ENCODE data around the gene PARVA. TPM values are rescaled to one million over a fixed set of nuclear protein-coding genes. Genes with fewer than 3 reads are reported as not detected.

The PARVA gene
- total RNA-seq, 2 donors from 2014 or later, result 38.4 to 55.1 TPM

- WGBS, result 87% methylated on average over 4 of the region's 4 CpGs
- TF ChIP-seq POLR2A (IDR thresholded peaks at IDR 0.05) (no peak), CTCF (IDR thresholded peaks at IDR 0.05) (no peak), POLR2AphosphoS5 (IDR thresholded peaks at IDR 0.05) (no peak)
- intact Hi-C loops (cut with DNase I), result loop anchor here (10.0 kb wide), 1 partner anchor 355 kb away; no protein-coding TSS in a partner anchor
- no peaks in the 10 kb centered on the region for H3K36me3 ChIP-seq
- no peaks in the 10 kb centered on the region for H3K9me3 ChIP-seq
- H3K4me3 ChIP-seq, result no peak overlapping the region
- H3K27ac ChIP-seq, result no peak overlapping the region
- no peaks in the 10 kb centered on the region for H3K27me3 ChIP-seq (replicated peaks; ENCODE audit: insufficient read depth)
- no peak for DNase-seq (ENCODE audit: low spot score)
- H3K4me1 ChIP-seq (replicated peaks), result no peaks in the 10 kb centered on the region
Observed at GRCh38 chr11:12439615-12440014, 62.2 kb downstream of the PARVA start.

- H3K36me3 ChIP-seq, result no peaks in the 10 kb centered on the region
- no peak for DNase-seq (ENCODE audit: low spot score)
- no peaks in the 10 kb centered on the region for H3K9me3 ChIP-seq
- TF ChIP-seq POLR2A (IDR thresholded peaks at IDR 0.05) (no peak), CTCF (IDR thresholded peaks at IDR 0.05) (no peak), POLR2AphosphoS5 (IDR thresholded peaks at IDR 0.05) (no peak)
- H3K27me3 ChIP-seq (replicated peaks; ENCODE audit: insufficient read depth), result no peaks in the 10 kb centered on the region
- no peak overlapping the region for H3K4me3 ChIP-seq
- intact Hi-C loops (cut with DNase I), result no loop called here
- 94% methylated on average over 4 of the region's 4 CpGs for WGBS
- no peaks in the 10 kb centered on the region for H3K4me1 ChIP-seq (replicated peaks)
- no peak overlapping the region for H3K27ac ChIP-seq
Observed at GRCh38 chr11:12440565-12440964, 63.2 kb downstream of the PARVA start.

- no peak for TF ChIP-seq POLR2AphosphoS5 (IDR thresholded peaks at IDR 0.05)
- TF ChIP-seq CTCF (IDR thresholded peaks at IDR 0.05), result no peak
- no peak for TF ChIP-seq POLR2A (IDR thresholded peaks at IDR 0.05)
- 78% methylated on average over 7 of the region's 7 CpGs for WGBS
- no peak for DNase-seq (ENCODE audit: low spot score)
- Histone ChIP-seq H3K4me3 (no peak overlapping the region), H3K9me3 (no peaks in the 10 kb centered on the region), H3K36me3 (no peaks in the 10 kb centered on the region), H3K4me1 (replicated peaks) (no peaks in the 10 kb centered on the region), H3K27ac (no peak overlapping the region), H3K27me3 (replicated peaks; ENCODE audit: insufficient read depth) (no peaks in the 10 kb centered on the region)
- intact Hi-C loops (cut with DNase I), result no loop called here
Observed at GRCh38 chr11:12441231-12441861, 64.0 kb downstream of the PARVA start.

DNA sequence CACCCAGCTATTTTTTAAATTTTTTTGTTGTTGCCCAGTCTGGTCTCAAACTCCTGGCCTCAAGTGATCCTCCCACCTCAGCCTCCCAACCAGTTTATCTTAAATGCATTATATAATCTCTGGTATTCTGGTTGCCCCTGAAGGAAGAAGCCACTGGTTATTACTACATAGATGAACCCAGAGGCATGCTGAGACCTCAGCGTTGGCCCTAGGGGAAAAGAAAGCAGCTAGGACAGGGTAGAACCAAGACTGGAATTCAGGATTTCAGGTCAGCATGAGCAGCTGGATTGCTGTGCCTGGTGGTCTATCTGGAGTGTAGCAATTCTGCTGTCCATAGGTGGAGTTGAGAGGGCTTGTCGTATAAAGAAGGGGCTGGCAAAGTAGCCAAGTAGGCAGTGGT is 67.2 kb downstream of the PARVA start:
- Histone ChIP-seq H3K9me3 (no peaks in the 10 kb centered on the region), H3K4me3 (no peak overlapping the region), H3K27ac (no peak overlapping the region), H3K4me1 (replicated peaks) (no peaks in the 10 kb centered on the region), H3K36me3 (no peaks in the 10 kb centered on the region), H3K27me3 (replicated peaks; ENCODE audit: insufficient read depth) (no peaks in the 10 kb centered on the region)
- intact Hi-C loops (cut with DNase I), result no loop called here
- 48% methylated on average over 2 of the region's 2 CpGs for WGBS
- TF ChIP-seq CTCF (IDR thresholded peaks at IDR 0.05), result no peak
- no peak for TF ChIP-seq POLR2AphosphoS5 (IDR thresholded peaks at IDR 0.05)
- no peak for TF ChIP-seq POLR2A (IDR thresholded peaks at IDR 0.05)
- DNase-seq (ENCODE audit: low spot score), result no peak

GRCh38 chr11:12445001-12445400 is 67.6 kb downstream of the PARVA start:
- Histone ChIP-seq H3K9me3 (no peaks in the 10 kb centered on the region), H3K4me1 (replicated peaks) (no peaks in the 10 kb centered on the region), H3K4me3 (no peak overlapping the region), H3K27me3 (replicated peaks; ENCODE audit: insufficient read depth) (no peaks in the 10 kb centered on the region), H3K36me3 (no peaks in the 10 kb centered on the region), H3K27ac (no peak overlapping the region)
- TF ChIP-seq CTCF (IDR thresholded peaks at IDR 0.05) (no peak), POLR2AphosphoS5 (IDR thresholded peaks at IDR 0.05) (no peak), POLR2A (IDR thresholded peaks at IDR 0.05) (no peak)
- DNase-seq (ENCODE audit: low spot score), result no peak
- intact Hi-C loops (cut with DNase I), result no loop called here
- WGBS, result 89% methylated on average over 2 of the region's 2 CpGs
